ENCODE data around the gene KRTAP21-3.

The KRTAP21-3 gene

GRCh38 chr21:30718239-30718909 is at the start of gene KRTAP21-3:
KRTAP21-3 (minus strand) TSS chr21:30718777; CDS start chr21:30718759, 18 bp downstream.
- no peak for FAIRE-seq

GRCh38 chr21:30760776-30761175 is 42.2 kb upstream of the KRTAP21-3 start:
- FAIRE-seq = no peak

- peak; percentile 91 for FAIRE-seq
These were observed 39.7 kb upstream of the KRTAP21-3 start for GRCh38 chr21:30758306-30758705.

DNA sequence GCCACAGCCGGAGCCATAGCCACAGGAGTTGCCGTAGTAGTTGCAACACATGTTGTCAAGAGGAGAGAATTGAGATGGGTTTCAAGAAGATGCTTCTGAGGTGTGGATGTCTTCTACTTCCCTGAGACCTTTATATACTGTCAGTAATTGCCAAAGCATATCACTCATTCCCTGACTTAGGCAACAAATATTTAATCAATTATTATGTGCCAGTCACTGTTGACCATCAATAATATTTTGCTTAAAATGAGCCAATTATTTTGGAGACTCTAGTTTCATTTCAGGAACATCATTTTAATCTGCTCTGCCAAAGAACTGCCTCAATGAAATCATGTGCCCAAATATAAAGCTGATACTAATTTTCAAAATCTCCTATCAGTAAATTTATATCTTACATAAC is 36.8 kb upstream of the KRTAP21-3 start, which contains the start of gene KRTAP21-1:
Gene KRTAP21-1 (minus strand): TSS at position 101 of the 400 bp plus-strand sequence. CDS start 50 bp downstream, at position 51.
- FAIRE-seq = peak; percentile 31

DNA sequence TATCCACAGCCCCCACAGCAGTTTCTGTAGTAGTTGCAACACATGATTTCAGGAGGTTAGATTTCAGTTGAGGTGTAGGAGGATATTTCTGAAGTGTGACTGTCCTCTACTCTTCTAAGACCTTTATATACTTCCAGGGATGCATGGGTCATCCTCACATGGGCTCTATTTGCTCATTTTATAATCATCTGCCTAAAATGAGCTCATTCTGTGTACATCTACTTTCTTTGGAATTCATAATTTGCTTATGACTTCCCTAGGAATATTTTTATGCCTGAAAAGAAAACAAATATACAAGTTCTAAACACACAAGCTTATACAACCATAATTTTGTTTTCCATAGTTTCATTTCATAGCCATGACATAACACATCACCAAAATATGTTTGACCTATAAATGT is 28.6 kb upstream of the KRTAP21-3 start, which contains the start of gene KRTAP21-2:
Gene KRTAP21-2 (minus strand): TSS at position 101 of the 400 bp plus-strand sequence. CDS start 57 bp downstream, at position 44.
- FAIRE-seq = no peak

DNA sequence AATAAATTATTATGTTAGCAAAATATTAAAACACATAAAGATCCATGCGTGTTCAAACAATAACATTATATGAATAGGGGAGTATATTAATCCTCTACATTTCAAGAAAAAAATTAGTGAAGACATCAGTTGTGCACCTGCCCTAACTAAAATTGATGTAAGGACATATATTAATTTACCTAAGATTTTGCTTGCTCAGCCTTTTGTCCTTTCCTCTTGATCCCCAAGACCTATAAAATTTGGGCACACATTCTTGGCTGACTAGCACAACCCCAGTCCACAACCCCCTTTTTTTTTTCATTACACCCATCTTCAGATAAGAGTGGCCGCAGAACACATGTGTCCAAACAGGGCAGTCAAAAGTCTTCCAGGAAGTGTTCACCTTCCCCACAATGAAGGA is 21.9 kb upstream of the KRTAP21-3 start:
- no peak for FAIRE-seq

- FAIRE-seq = peak; percentile 23
These were observed 14.4 kb upstream of the KRTAP21-3 start for GRCh38 chr21:30733026-30733425.

- no peak for FAIRE-seq
These were observed 8.1 kb upstream of the KRTAP21-3 start for GRCh38 chr21:30726726-30727125.

DNA sequence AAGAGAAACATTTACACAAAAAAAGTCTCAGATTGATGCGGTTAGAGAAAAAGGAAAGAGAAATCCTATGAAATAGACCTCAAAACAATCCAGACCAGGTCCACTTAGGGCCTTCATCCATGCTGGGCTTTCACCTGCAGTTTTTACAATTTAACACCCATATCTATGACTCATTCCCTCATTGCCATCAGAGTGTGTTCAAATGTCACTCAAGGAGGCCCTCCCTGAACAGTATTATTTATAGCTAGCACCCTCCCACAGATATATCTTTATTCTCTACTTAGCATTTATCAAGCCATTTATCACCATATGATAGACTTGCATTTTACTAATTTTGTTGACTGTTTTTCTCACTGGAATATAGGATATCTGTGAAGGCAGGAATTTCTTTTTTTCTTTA is 824 bp upstream of the KRTAP21-3 start:
- no peak for FAIRE-seq

DNA sequence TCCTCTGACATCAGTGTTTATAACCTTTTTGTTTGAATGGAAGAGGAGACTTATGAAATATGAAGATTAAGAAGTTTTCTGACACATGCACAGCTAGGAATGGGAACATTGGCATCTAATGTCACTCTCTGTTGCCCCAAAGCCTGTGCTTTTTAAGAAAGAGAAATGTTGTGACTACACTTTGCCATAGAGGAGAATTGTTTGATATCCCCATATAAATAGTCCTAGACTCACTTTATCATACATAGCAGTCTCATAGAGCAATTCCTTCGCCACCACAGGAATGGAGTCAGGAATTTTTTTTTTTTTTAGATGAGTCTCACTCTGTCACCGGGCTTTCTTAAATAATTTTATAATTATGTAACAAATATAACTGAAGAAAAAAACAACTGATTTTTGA is 1.5 kb downstream of the KRTAP21-3 start:
- no peak for FAIRE-seq

DNA sequence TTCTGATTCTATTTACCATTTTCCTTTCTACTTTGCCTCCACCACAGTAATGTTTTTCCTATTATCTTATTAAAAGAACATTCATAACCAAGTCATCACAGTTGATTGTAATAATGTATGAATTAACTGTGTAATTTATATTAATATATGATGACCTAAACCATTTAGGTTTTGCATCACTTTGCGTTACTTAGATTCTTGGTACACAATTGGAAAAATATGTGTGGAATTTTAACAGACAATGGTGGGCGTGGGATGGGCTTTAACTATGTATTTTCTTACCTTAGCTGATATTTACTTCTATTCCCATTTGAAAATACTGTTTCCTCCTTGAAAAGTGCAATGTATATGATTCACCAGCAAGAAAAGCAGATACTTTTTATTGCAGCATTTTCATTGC is 3.6 kb downstream of the KRTAP21-3 start:
- no peak for FAIRE-seq

DNA sequence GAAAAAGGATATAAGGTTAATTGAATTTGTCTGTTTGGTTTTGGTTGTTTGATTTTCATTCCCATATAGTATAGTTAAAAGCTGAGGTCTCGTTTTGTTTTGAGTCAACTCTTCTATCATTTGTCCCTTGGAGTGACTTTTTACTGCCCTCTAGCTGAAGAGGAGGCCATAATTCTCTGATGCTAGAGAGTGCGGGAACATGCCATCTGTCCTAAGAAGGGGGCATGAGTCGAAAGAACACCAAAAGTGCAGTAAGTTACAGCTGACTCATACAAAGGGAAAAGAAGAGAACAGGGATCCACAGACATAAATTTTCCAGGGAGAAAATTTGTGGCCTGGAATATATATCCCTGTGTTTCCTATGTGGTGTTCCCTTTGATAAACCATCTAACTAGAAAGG is 4.1 kb downstream of the KRTAP21-3 start:
- no peak for FAIRE-seq

- FAIRE-seq = no peak
These were observed 4.8 kb downstream of the KRTAP21-3 start for GRCh38 chr21:30713766-30714165.

DNA sequence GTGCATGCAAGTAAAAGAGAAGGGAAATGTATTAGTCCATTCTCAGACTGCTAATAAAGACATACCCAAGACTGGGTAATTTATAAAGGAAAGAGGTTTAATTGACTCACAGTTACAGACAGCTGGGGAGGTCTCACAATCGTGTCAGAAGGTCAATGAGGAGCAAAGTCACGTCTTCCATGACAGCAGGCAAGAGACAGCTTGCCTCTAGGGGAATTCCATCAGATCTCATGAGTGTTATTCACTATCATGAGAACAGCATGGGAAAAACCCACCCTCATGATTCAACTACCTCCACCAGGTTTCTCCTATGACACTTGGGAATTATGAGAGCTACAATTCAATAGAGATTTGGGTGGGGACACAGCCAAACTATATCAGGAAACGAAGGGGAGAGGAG is 8.1 kb downstream of the KRTAP21-3 start:
- FAIRE-seq = no peak

- no peak for FAIRE-seq
These were observed 11.2 kb downstream of the KRTAP21-3 start for GRCh38 chr21:30707409-30707808.

GRCh38 chr21:30695956-30696355 is 22.6 kb downstream of the KRTAP21-3 start:
- FAIRE-seq = no peak

DNA sequence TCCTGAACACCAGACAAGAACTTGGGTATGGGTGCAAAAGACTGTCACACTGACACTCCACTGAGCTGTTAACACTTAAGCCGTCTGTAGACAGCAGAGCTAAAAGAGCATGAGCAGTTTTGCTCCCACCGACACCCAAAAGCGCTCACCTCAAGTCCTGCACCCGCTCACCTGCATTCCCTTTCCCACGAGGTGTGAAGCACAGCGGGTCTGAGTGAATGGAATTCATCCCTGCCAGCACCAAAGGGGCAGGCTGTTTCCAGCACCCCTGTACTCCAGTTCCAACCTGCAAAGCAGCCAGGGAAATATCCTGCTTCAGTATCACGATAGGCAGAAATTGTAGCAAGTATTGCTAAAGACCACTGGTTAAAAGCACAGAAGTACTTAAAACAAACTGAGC is 28.8 kb downstream of the KRTAP21-3 start:
- FAIRE-seq = no peak

GRCh38 chr21:30684506-30684905 is 34.1 kb downstream of the KRTAP21-3 start:
- no peak for FAIRE-seq

GRCh38 chr21:30680586-30680985 is 38.0 kb downstream of the KRTAP21-3 start:
- no peak for FAIRE-seq

- no peak for FAIRE-seq
These were observed 41.8 kb downstream of the KRTAP21-3 start for GRCh38 chr21:30676737-30677136.

GRCh38 chr21:30674312-30674711 is 44.3 kb downstream of the KRTAP21-3 start:
- no peak for FAIRE-seq

GRCh38 chr21:30672985-30673650 is 45.5 kb downstream of the KRTAP21-3 start:
- no peak for FAIRE-seq

- FAIRE-seq = no peak
These were observed 49.8 kb downstream of the KRTAP21-3 start for GRCh38 chr21:30668776-30669175.

Data from endometrium (tissue), 2 donors.